Measurements from ENCODE around the gene TCEAL7.
A peak's percentile ranks its signal among the peaks of the same experiment; 100 is the strongest.

The TCEAL7 gene

GRCh38 chrX:103361798-103362197 lies 31.8 kb downstream of the TCEAL7 start:
- DNase-seq (ENCODE audit: low read depth, low spot score), result no peak
- H3K4me3 ChIP-seq (ENCODE audit: low read length), result no peak overlapping the region

GRCh38 chrX:103362474-103362873 lies 32.4 kb downstream of the TCEAL7 start:
- H3K4me3 ChIP-seq (ENCODE audit: low read length), result no peak overlapping the region
- DNase-seq (ENCODE audit: low read depth, low spot score), result no peak

GRCh38 chrX:103363046-103363445 lies 33.0 kb downstream of the TCEAL7 start:
- H3K4me3 ChIP-seq (ENCODE audit: low read length), result no peak overlapping the region
- no peak for DNase-seq (ENCODE audit: low read depth, low spot score)

- H3K4me3 ChIP-seq (ENCODE audit: low read length), result no peak overlapping the region
- DNase-seq (ENCODE audit: low read depth, low spot score), result no peak
Measured at GRCh38 chrX:103367502-103367901, 37.5 kb downstream of the TCEAL7 start.

GRCh38 chrX:103369479-103369878 lies 39.4 kb downstream of the TCEAL7 start:
- DNase-seq (ENCODE audit: low read depth, low spot score), result no peak
- H3K4me3 ChIP-seq (ENCODE audit: low read length), result no peak overlapping the region

GRCh38 chrX:103372886-103373285 lies 42.8 kb downstream of the TCEAL7 start:
- no peak overlapping the region for H3K4me3 ChIP-seq (ENCODE audit: low read length)
- DNase-seq (ENCODE audit: low read depth, low spot score), result no peak

GRCh38 chrX:103373581-103373980 lies 43.5 kb downstream of the TCEAL7 start:
- DNase-seq (ENCODE audit: low read depth, low spot score), result no peak
- H3K4me3 ChIP-seq (ENCODE audit: low read length), result no peak overlapping the region

GRCh38 chrX:103376118-103376978 lies 46.3 kb downstream of the TCEAL7 start, which contains the start of gene BEX3:
BEX3 (plus strand) TSS chrX:103376538; CDS start chrX:103377522, 984 bp downstream.
- DNase-seq (ENCODE audit: low read depth, low spot score), result peak; percentile 28
- H3K4me3 ChIP-seq (ENCODE audit: low read length), result peak within 1 kb of the TSS; percentile 63

GRCh38 chrX:103376979-103377324 lies 46.9 kb downstream of the TCEAL7 start:
- no peak for DNase-seq (ENCODE audit: low read depth, low spot score)
- H3K4me3 ChIP-seq (ENCODE audit: low read length), result peak overlapping the region; percentile 63

GRCh38 chrX:103378990-103379389 lies 49.0 kb downstream of the TCEAL7 start:
- no peak overlapping the region for H3K4me3 ChIP-seq (ENCODE audit: low read length)

More at GRCh38 chrX:103378990-103379389, 49.0 kb downstream of the TCEAL7 start:
- no peak for DNase-seq (ENCODE audit: low read depth, low spot score)

All from Jurkat, Clone E6-1 (cell line).